GM18951 (cell line): Measurements from ENCODE around the gene ZBTB4.
"Not testable (repeated sequence)": the region's sequence is repeated elsewhere in the genome, so short reads cannot be mapped to it uniquely, and the experiment has no call there.

ENCODE experiments used
- POLR2A ChIP-seq: IDR thresholded peaks from 4 replicates; pipeline ENCODE4 v1.6.1; 2011; ENCODE audit warnings: mild to moderate bottlenecking; ENCODE audit not compliant: insufficient read length, insufficient read depth; ENCODE audit errors: extremely low read depth
- in situ Hi-C: fragments of 300-500 bp; cut with MboI; formaldehyde crosslinking; loops from one replicate; pipeline ENCODE4 v1.12.0; 2022; ENCODE audit warnings: low sequenced_read_pairs, mixed read lengths, inconsistent platforms; ENCODE audit not compliant: unreplicated experiment

Gene ZBTB4

GRCh38 chr17:7483255-7484066, 4.0 kb upstream of the ZBTB4 start:
- in situ Hi-C loops = no loop called here

GRCh38 chr17:7482742-7483088, 3.3 kb upstream of the ZBTB4 start:
- in situ Hi-C loops = not testable (repeated sequence)

More at GRCh38 chr17:7483255-7484066, 4.0 kb upstream of the ZBTB4 start:
- peak; percentile 13 for TF ChIP-seq POLR2A

- in situ Hi-C loops = not testable (repeated sequence)
Observed at GRCh38 chr17:7481842-7482741, 2.7 kb upstream of the ZBTB4 start.

GRCh38 chr17:7481275-7481674, 1.8 kb upstream of the ZBTB4 start, which contains the start of gene SLC35G6:
TSS of gene SLC35G6 (plus strand) at chr17:7481446. CDS start at chr17:7481517, 71 bp downstream.
- in situ Hi-C loops = not testable (repeated sequence)

DNA sequence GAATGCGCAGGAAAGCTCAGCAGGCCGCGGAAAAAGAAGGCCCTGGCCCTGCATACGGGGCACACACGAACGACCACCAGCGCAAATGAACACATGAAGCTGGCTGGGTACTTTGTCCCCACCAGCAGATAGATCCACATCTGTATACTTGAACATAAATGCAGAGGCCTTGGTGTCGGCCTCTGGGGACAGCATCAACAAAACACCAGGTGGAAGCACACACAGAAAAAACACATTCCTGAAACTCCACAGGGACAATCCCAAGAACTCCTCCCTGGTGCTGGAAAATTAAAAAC, 606 bp upstream of the ZBTB4 start:
- in situ Hi-C loops = no loop called here
- no peak for TF ChIP-seq POLR2A

GRCh38 chr17:7478276-7479212, 887 bp downstream of the ZBTB4 start:
- TF ChIP-seq POLR2A = no peak
- in situ Hi-C loops = no loop called here

DNA sequence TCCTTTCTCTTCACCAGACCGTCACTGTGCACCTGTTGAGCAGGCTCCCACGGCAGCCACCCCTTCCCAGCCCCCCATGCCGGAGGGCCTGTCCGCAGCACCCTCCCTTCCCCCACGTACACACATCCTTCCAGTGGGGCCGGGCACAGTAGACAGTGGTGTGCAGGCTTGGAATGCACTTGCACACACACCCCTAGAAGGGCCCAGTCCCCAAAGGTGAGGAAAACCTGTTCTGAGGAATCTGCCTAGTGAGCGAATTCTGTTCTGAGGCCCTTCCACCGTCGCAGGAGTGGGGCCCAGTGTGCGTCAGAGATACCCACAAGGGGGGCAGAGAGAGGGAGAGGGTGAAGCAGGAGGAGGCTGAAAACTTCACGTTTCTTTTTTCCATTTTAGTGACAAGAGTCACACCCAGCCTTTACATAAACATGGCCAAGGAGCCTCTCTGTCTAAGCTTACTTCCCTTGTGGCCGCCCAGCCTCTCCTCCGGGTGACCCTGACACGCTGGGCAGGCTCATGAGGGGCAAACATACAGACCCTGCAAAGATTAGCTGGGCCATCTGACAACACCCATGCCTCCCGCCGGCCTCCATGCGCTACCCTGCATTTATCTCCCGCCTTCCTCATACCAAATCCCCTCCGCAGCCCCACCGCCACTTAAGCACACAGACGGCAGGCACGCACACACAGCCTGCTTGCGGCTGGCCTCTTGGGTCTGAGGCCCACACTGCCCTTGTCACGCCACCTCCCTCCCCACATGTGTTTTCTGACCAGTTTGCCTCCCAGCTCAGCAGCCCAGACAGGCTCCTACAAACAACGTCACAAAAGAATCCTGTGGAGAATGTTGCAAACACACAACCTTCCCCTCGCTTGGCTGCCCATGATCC, 1.8 kb downstream of the ZBTB4 start:
- in situ Hi-C loops = no loop called here
- TF ChIP-seq POLR2A = no peak

GRCh38 chr17:7476951-7477350, 2.5 kb downstream of the ZBTB4 start:
- TF ChIP-seq POLR2A = no peak
- in situ Hi-C loops = no loop called here

DNA sequence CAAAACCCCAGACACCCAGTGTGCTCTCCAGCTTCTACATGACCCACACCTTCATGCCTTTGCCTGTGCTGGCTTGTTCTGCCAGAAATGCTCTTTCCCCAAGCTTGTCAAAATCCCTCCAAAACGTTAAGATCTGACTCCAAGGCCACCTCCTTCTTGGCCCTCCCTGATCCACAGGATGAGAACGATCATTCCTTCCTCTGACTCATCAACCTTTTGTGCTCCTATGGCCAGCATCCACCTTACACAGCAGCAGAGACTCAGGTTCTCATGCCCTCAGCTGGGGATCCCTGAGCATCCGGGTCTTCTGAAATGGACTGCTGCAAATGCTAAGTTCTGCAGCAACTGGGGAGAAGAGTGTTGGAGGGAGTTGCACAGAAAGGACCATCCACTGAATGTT, 2.9 kb downstream of the ZBTB4 start:
- TF ChIP-seq POLR2A = no peak
- in situ Hi-C loops = no loop called here

DNA sequence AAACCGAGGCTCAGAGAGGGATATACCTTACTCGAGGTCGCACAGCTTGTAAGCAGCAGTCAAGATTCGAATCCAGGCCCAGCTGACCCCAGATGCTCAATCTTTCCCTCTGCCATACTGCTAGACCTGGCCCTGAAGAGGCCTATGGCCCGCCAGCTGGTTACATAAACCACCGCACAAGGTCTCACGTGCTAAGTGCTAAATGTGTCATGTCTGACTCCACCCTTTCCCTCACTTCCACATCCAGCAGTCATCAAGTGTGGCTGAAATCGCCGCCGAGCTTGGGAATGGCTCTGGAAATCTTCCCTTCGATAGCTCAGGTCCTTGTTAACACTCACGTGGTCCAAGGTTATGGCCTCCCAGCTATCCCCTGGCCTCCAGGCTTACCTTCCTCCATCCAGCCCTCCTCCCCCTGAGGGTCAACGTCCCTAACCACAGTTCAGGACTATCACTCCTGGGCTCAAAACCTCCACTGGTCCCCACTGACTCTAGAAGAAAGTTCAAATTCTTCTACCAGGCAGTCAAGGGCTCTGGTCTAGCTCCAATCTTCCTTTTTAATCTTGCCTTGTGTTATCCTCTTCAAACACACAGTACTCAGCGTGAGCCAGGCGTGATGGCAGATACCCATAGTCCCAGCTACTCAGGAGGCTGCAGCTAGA, 3.5 kb downstream of the ZBTB4 start:
- TF ChIP-seq POLR2A = no peak
- in situ Hi-C loops = no loop called here

DNA sequence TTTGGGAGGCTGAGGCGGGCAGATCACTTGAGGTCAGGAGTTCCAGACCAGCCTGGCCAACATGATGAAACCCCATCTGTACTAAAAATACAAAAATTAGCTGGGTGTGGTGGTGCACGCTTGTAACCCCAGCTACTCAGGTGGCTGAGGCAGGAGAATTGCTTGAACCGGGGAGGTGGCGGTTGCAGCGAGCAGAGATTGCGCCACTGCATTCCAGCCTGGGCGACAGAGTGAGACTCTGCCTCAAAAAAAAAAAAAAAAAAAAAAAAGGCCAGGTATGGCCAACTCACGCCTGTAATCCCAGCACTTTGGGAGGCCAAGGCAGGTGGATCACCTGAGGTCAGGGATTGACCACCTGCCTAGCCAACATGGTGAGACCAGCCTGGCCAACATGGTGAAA, 4.7 kb downstream of the ZBTB4 start:
- in situ Hi-C loops = not testable (repeated sequence)

DNA sequence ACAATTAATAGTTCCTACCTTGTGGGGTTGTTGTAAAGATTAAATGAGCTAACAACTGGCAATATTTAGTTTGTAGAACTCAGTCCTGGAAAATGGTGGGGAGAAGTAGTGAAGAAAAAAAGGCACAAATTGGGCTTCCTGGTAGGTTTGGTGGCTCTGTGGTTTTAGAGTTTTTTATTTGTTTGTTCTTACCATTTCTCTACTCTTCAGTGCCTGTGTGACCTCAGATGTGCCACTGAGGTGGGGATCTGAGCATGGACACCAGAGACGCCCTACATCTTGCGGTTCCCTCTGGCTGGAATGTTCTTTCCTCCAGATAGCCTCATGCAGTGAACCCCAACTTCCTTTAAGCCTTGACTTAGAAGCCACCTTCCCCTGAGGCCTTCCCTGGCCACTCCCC, 7.7 kb downstream of the ZBTB4 start:
- TF ChIP-seq POLR2A = no peak
- in situ Hi-C loops = no loop called here

GRCh38 chr17:7470457-7470973, 8.9 kb downstream of the ZBTB4 start:
- in situ Hi-C loops = not testable (repeated sequence)

- in situ Hi-C loops = not testable (repeated sequence)
Observed at GRCh38 chr17:7469843-7470242, 9.6 kb downstream of the ZBTB4 start.
